Suprapubic skin (tissue), 4 donors: Measurements from ENCODE around the gene TBC1D9. TPM values are rescaled to one million over a fixed set of nuclear protein-coding genes. Genes with fewer than 3 reads are reported as not detected.

Experiments used
- DNase-seq, 2 donors: peaks; one replicate each; pipeline ENCODE4 v3.0.0-alpha.2; 2019; ENCODE audit warnings: low spot score in 2 of 2
- H3K27ac ChIP-seq: fragments of 200-600 bp; sonication (generic); one replicate; pipeline ENCODE4 v1.5.1; 2019
- H3K27me3 ChIP-seq: fragments of 200-600 bp; sonication (generic); one replicate; pipeline ENCODE4 v1.5.1; 2019
- H3K36me3 ChIP-seq: fragments of 200-600 bp; sonication (generic); one replicate; pipeline ENCODE4 v1.5.1; 2019
- H3K4me1 ChIP-seq: fragments of 200-600 bp; sonication (generic); one replicate; pipeline ENCODE4 v1.5.1; 2019
- H3K4me3 ChIP-seq: fragments of 200-600 bp; sonication (generic); one replicate; pipeline ENCODE4 v1.5.1; 2019; ENCODE audit warnings: mild to moderate bottlenecking
- H3K9me3 ChIP-seq: fragments of 200-600 bp; sonication (generic); one replicate; pipeline ENCODE4 v1.5.1; 2019
- EP300 ChIP-seq: sonication (generic); formaldehyde crosslinking; IDR thresholded peaks from one replicate; pipeline ENCODE4 v1.6.1; 2017; ENCODE audit warnings: antibody characterized with exemption
- POLR2A ChIP-seq, 2 donors: fragments of 450-650 bp; IDR thresholded peaks; one replicate each; pipeline ENCODE4 v1.6.1; 2017; ENCODE audit warnings: antibody characterized with exemption in 2 of 2, mild to moderate bottlenecking in 2 of 2, moderate library complexity in 2 of 2
- POLR2AphosphoS5 ChIP-seq, 3 donors: sonication (generic); formaldehyde crosslinking; IDR thresholded peaks; one replicate each; pipeline ENCODE4 v1.6.1; 2017; ENCODE audit warnings: antibody characterized with exemption in 3 of 3
- WGBS: methylation state at CpG from one replicate; pipeline ENCODE4 v1.1.5; 2018; 5-methylcytosine and 5-hydroxymethylcytosine counted together
- total RNA-seq, 4 donors: library from RNA; depleted of rRNA; stranded (reverse); fragments of >200 nt; gene quantifications; one replicate each; pipeline ENCODE4 v1.1.0, GENCODE V29; 2016
- TF ChIP-seq, protein P1 (sequence below), 2 donors: fragments of 200-600 bp in 1 of 2; fragments of 450-650 bp in 1 of 2; sonication (generic) in 1 of 2; IDR thresholded peaks; one replicate each; pipeline ENCODE4 v1.5.1; 2016 to 2019; ENCODE audit warnings: antibody characterized with exemption in 2 of 2, mild to moderate bottlenecking in 1 of 2, moderate library complexity in 1 of 2

TBC1D9 gene
- total RNA-seq, 4 donors from 2014 or later: 5.7 to 9.8 (median 8.9) TPM

DNA sequence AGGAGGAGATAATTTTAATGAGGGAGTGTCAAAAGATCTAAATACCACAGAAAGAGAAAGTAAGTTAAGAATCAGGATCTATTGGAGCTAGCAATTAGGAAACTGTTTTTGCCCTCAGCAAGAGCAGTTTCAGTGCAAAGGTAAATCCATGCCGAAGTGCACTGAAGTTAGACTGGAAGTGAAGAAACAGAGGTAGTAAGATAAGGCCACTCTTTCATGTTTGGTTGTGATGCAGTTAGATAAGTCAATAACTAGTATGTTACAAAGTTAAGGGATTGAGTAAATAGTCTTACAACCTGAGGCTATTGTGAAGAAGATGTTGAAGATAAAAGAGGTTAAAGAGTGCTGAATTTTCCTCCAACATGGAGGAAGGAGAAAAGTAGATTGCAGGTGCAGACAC is 140.7 kb downstream of the TBC1D9 start:
- Histone ChIP-seq H3K9me3 (no peaks in the 10 kb centered on the region), H3K36me3 (no peaks in the 10 kb centered on the region), H3K4me1 (no peaks in the 10 kb centered on the region), H3K27ac (no peak overlapping the region), H3K27me3 (no peaks in the 10 kb centered on the region), H3K4me3 (no peak overlapping the region)
- DNase-seq: no peak
- TF ChIP-seq EP300 (no peak), POLR2AphosphoS5 (IDR thresholded peaks at IDR 0.05) (no peak), POLR2A (IDR thresholded peaks at IDR 0.05) (no peak)
- TF ChIP-seq, protein P1, sequence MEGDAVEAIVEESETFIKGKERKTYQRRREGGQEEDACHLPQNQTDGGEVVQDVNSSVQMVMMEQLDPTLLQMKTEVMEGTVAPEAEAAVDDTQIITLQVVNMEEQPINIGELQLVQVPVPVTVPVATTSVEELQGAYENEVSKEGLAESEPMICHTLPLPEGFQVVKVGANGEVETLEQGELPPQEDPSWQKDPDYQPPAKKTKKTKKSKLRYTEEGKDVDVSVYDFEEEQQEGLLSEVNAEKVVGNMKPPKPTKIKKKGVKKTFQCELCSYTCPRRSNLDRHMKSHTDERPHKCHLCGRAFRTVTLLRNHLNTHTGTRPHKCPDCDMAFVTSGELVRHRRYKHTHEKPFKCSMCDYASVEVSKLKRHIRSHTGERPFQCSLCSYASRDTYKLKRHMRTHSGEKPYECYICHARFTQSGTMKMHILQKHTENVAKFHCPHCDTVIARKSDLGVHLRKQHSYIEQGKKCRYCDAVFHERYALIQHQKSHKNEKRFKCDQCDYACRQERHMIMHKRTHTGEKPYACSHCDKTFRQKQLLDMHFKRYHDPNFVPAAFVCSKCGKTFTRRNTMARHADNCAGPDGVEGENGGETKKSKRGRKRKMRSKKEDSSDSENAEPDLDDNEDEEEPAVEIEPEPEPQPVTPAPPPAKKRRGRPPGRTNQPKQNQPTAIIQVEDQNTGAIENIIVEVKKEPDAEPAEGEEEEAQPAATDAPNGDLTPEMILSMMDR (IDR thresholded peaks at IDR 0.05): no peak
- whole genome bisulfite sequencing: 79% methylated on average over 1 of the region's 1 CpG

DNA sequence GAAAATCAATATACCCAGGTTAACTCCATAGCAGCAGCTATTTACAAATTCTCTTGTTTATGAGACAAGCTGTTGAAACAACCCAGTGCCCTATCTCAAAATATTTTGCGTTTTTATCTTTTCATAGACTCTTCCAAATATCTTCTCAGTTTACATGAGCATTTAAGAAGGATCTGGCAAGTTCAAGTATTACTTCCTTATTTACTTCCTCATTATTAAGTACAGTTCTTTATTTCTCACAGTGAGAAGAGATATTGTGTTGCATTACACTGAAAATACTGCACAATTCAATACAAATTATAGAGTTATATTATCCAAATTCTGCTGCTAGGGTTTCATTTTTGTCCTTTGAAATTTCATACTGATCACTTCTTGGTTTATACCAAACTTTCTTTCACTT is 143.8 kb downstream of the TBC1D9 start:
- no peak for DNase-seq
- Histone ChIP-seq H3K27me3 (no peaks in the 10 kb centered on the region), H3K4me3 (no peak overlapping the region), H3K9me3 (no peaks in the 10 kb centered on the region), H3K4me1 (no peaks in the 10 kb centered on the region), H3K27ac (no peak overlapping the region), H3K36me3 (no peaks in the 10 kb centered on the region)
- TF ChIP-seq EP300 (no peak), POLR2AphosphoS5 (IDR thresholded peaks at IDR 0.05) (no peak), POLR2A (IDR thresholded peaks at IDR 0.05) (no peak)
- TF ChIP-seq, protein P1 (IDR thresholded peaks at IDR 0.05): no peak
- 64% methylated on average over 1 of the region's 1 CpG for WGBS

DNA sequence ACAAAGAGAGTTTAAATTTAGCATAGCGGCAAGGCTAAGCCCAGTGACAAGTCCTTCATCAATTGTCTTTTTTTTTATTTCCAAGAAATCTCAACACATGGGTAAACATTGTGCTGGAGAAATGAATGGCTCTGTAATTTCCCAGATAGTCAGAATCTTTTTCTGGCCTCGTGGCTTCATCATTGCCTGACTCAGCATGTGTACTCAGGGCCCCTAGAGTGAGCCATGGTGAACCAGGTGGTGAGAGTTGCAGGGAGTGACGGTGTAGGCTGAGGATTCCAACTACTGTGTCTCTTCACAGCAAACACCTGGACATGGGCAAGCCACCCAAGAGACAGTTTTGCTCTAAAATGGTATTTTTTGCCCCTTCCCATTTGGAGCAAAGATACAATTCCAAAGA is 144.3 kb downstream of the TBC1D9 start:
- WGBS: 78% methylated on average over 3 of the region's 3 CpGs
- Histone ChIP-seq H3K4me3 (no peak overlapping the region), H3K36me3 (no peaks in the 10 kb centered on the region), H3K4me1 (no peaks in the 10 kb centered on the region), H3K27me3 (no peaks in the 10 kb centered on the region), H3K9me3 (no peaks in the 10 kb centered on the region), H3K27ac (no peak overlapping the region)
- no peak for DNase-seq
- TF ChIP-seq POLR2AphosphoS5 (IDR thresholded peaks at IDR 0.05): no peak
- no peak for TF ChIP-seq POLR2A (IDR thresholded peaks at IDR 0.05)
- no peak for TF ChIP-seq EP300
- TF ChIP-seq, protein P1 (IDR thresholded peaks at IDR 0.05): no peak

DNA sequence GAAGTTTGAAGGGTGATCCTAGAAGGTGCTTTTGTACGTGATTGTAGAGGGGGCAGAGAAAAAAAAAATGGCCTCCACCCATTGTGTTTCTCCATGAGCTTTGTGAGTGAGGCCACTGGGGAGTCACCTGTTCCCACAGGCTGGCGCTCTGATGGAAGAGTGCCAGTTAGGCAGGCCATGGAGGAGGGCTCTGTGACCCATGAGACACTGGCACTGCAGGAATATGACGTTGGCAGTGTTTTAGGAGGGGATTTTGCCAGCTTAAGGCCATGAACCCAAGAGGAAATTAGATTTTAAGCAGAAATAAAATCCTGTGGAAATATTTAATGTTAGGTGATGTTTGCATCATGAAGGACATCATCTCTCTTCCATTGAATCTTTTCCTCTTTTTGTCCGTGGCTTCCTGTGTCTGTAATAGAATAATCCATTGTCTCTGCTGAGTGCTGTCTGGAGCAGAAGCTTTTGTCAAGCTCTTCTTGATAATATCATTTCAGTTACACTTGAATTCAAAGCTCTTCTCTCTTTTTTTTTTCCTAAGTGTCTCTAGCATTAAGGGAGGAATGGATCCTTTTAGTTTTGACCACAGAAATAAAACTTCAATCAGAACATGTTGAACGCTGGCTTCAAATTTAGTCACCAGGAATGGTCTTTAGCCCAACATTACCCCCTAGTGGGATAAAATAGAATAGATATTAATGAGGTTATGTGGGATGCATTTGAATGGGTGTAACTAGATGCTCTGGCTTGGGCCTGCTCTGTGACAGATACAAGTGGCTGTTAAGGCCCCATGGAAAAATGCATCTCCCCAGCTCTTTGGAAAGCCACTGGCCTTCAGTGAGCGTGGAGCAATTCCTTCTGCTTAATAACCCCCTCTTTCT is 146.4 kb downstream of the TBC1D9 start:
- Histone ChIP-seq H3K27me3 (no peaks in the 10 kb centered on the region), H3K27ac (no peak overlapping the region), H3K36me3 (no peaks in the 10 kb centered on the region), H3K4me3 (no peak overlapping the region), H3K9me3 (no peaks in the 10 kb centered on the region), H3K4me1 (no peaks in the 10 kb centered on the region)
- 31% methylated on average over 6 of the region's 6 CpGs for WGBS
- TF ChIP-seq, protein P1 (IDR thresholded peaks at IDR 0.05): peak; percentile 15 to 39
- TF ChIP-seq POLR2AphosphoS5 (IDR thresholded peaks at IDR 0.05) (no peak), POLR2A (IDR thresholded peaks at IDR 0.05) (no peak), EP300 (no peak)
- no peak for DNase-seq

DNA sequence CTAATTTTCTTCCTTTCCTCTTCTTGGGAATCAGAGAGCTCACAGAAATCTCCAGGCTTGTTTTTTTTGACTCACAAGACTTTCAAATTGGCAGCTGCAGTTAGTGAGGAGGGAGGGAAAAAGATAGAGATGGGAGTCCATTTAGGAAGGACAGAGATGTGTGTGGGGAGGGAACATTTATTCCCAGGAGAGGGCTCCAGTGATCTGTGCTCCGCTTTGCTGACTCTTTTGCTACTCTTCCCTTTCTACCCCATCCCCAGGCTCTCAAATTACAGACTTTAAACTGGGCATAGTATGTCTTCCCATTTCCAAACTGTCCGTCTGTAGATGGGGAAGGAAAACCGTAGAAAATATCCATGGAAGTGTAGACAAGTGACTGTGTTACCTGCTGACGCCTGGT is 148.3 kb downstream of the TBC1D9 start:
- WGBS: 82% methylated on average over 4 of the region's 4 CpGs
- no peak for TF ChIP-seq POLR2AphosphoS5 (IDR thresholded peaks at IDR 0.05)
- TF ChIP-seq EP300: no peak
- TF ChIP-seq, protein P1 (IDR thresholded peaks at IDR 0.05): no peak
- DNase-seq: no peak

More for the DNA sequence above, 148.3 kb downstream of the TBC1D9 start:
- no peaks in the 10 kb centered on the region for H3K27me3 ChIP-seq
- H3K4me1 ChIP-seq: no peaks in the 10 kb centered on the region
- H3K9me3 ChIP-seq: no peaks in the 10 kb centered on the region
- H3K27ac ChIP-seq: no peak overlapping the region
- H3K36me3 ChIP-seq: no peaks in the 10 kb centered on the region
- no peak overlapping the region for H3K4me3 ChIP-seq
